ENCODE measurements around the gene USP46. TPM values are rescaled to one million over a fixed set of nuclear protein-coding genes. Genes with fewer than 3 reads are reported as not detected.

Gene USP46
- total and polyA plus RNA-seq, 2 of the 8 experiments (the other 6 are each of a cell fraction or from before 2014, with no cell fraction given): 10.6 to 62.4 TPM

DNA sequence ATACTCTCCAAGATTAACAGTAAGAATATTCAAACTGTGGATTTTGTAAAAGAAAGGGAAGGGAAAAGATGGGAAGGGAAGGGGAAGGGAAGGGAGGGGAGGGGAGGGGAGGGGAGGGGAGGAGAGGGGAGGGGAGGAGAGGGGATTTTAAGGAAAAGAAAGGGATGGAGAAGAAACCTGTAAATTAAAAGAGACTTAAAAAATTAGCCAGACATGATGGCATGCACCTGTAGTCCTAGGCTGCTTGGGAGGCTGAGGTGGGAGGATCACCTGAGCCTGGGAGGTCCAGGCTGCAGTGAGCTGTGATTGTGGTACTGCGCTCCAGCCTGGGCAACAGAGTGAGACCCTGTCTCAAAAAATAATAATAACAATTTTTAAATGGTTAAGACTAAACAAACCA, 83.7 kb downstream of the USP46 start (continued):
- TF ChIP-seq RNF2 (IDR thresholded peaks at IDR 0.05; ENCODE audit: borderline replicate concordance, low read depth, low read length, missing control alignments, poor library complexity, severe bottlenecking) (no peak), SIX5 (IDR thresholded peaks at IDR 0.05; ENCODE audit: low read depth, low read length) (no peak), RXRA (IDR thresholded peaks at IDR 0.05; ENCODE audit: insufficient read depth, low read depth, low read length) (no peak), SRF (IDR thresholded peaks at IDR 0.05; ENCODE audit: low read depth, low read length) (no peak)
